Peyer's patch (tissue), 4 donors: ENCODE measurements around the gene INTS1. TPM values are rescaled to one million over a fixed set of nuclear protein-coding genes. Genes with fewer than 3 reads are reported as not detected.
"Not testable (repeated sequence)": the region's sequence is repeated elsewhere in the genome, so short reads cannot be mapped to it uniquely, and the experiment has no call there.

Source experiments
- DNase-seq, 3 donors: peaks; one replicate each; pipeline ENCODE4 v3.0.0-alpha.2; 2017 to 2019
- H3K27ac ChIP-seq, 4 donors: fragments of 200-600 bp; sonication (generic); one replicate each; pipeline ENCODE4 v1.5.1; 2016 to 2019
- H3K27me3 ChIP-seq, 2 donors: fragments of 200-600 bp; sonication (generic); one replicate each; pipeline ENCODE4 v1.5.1; 2019
- H3K36me3 ChIP-seq, 3 donors: fragments of 200-600 bp; sonication (generic); one replicate each; pipeline ENCODE4 v1.5.1; 2016 to 2019
- H3K4me1 ChIP-seq, 4 donors: fragments of 200-600 bp; sonication (generic); one replicate each; pipeline ENCODE4 v1.5.1; 2016 to 2019
- H3K4me3 ChIP-seq, 4 donors: fragments of 200-600 bp; sonication (generic); 1 replicate in 3 of 4; 2 replicates in 1 of 4; pipeline ENCODE4 v1.5.1; 2016 to 2019; ENCODE audit warnings: mild to moderate bottlenecking in 1 of 4
- H3K9me3 ChIP-seq, 4 donors: fragments of 200-600 bp; sonication (generic); one replicate each; pipeline ENCODE4 v1.5.1; 2016 to 2019; ENCODE audit warnings: mild to moderate bottlenecking in 1 of 4
- CTCF ChIP-seq, 6 experiments: fragments of 450-650 bp in 4 of 6; fragments of 200-600 bp in 2 of 6; sonication (generic) in 1 of 6; IDR thresholded peaks; one replicate each; pipeline ENCODE4 v1.5.1; 2017 to 2019; ENCODE audit warnings: antibody characterized with exemption in 6 of 6, mild to moderate bottlenecking in 3 of 6, moderate library complexity in 1 of 6
- POLR2A ChIP-seq, 2 donors: fragments of 450-650 bp; IDR thresholded peaks; one replicate each; pipeline ENCODE4 v1.5.1; 2017; ENCODE audit warnings: antibody characterized with exemption in 2 of 2, mild to moderate bottlenecking in 2 of 2, moderate library complexity in 2 of 2
- total RNA-seq, 4 donors: library from RNA; depleted of rRNA; stranded (reverse); fragments of >200 nt; gene quantifications; one replicate each; pipeline ENCODE4 v1.1.0, GENCODE V29; 2016

The INTS1 gene
- total RNA-seq, 4 donors from 2014 or later = 84.4 to 192 (median 108) TPM

GRCh38 chr7:1449501-1449900, 54.7 kb downstream of the INTS1 start:
- Histone ChIP-seq H3K27ac (peak overlapping the region in 1 of 4 donors; percentile 45), H3K36me3 (peaks cover 0 to 28% (median 0%) of the 10 kb centered on the region in 3 donors), H3K9me3 (no peaks in the 10 kb centered on the region), H3K27me3 (no peaks in the 10 kb centered on the region), H3K4me3 (no peak overlapping the region), H3K4me1 (peaks cover 0 to 46% (median 0%) of the 10 kb centered on the region in 4 donors)
- TF ChIP-seq POLR2A (IDR thresholded peaks at IDR 0.05) (no peak), CTCF (IDR thresholded peaks at IDR 0.05) (no peak)
- no peak for DNase-seq

- no peak for DNase-seq
- peaks cover 0 to 41% (median 0%) of the 10 kb centered on the region in 4 donors for H3K4me1 ChIP-seq
- no peak for TF ChIP-seq CTCF (IDR thresholded peaks at IDR 0.05)
- TF ChIP-seq POLR2A (IDR thresholded peaks at IDR 0.05) = no peak
- no peaks in the 10 kb centered on the region for H3K9me3 ChIP-seq
- H3K27ac ChIP-seq = peak overlapping the region in 3 of 4 donors; percentile 55 to 74 (median 61)
- H3K4me3 ChIP-seq = no peak overlapping the region
- H3K36me3 ChIP-seq = peaks cover 0 to 31% (median 0%) of the 10 kb centered on the region in 3 donors
- H3K27me3 ChIP-seq = no peaks in the 10 kb centered on the region
These were observed 55.2 kb downstream of the INTS1 start for GRCh38 chr7:1448958-1449357.

GRCh38 chr7:1447551-1448244, 56.5 kb downstream of the INTS1 start:
- peak overlapping the region; percentile 46 to 74 (median 58) for H3K27ac ChIP-seq

GRCh38 chr7:1447112-1447511, 57.1 kb downstream of the INTS1 start:
- DNase-seq = no peak
- no peak overlapping the region for H3K4me3 ChIP-seq
- peak overlapping the region; percentile 46 to 74 (median 58) for H3K27ac ChIP-seq
- H3K9me3 ChIP-seq = no peaks in the 10 kb centered on the region
- H3K4me1 ChIP-seq = peaks cover 0 to 30% (median 0%) of the 10 kb centered on the region in 4 donors
- H3K27me3 ChIP-seq = no peaks in the 10 kb centered on the region
- TF ChIP-seq CTCF (IDR thresholded peaks at IDR 0.05) (no peak), POLR2A (IDR thresholded peaks at IDR 0.05) (no peak)
- H3K36me3 ChIP-seq = peaks cover 0 to 37% (median 0%) of the 10 kb centered on the region in 3 donors

More at GRCh38 chr7:1447551-1448244, 56.5 kb downstream of the INTS1 start:
- TF ChIP-seq POLR2A (IDR thresholded peaks at IDR 0.05) (no peak), CTCF (IDR thresholded peaks at IDR 0.05) (no peak)
- Histone ChIP-seq H3K9me3 (no peaks in the 10 kb centered on the region), H3K4me3 (no peak overlapping the region), H3K36me3 (peaks cover 0 to 36% (median 0%) of the 10 kb centered on the region in 3 donors), H3K27me3 (no peaks in the 10 kb centered on the region), H3K4me1 (peaks cover 0 to 30% (median 0%) of the 10 kb centered on the region in 4 donors)
- DNase-seq = no peak

- TF ChIP-seq CTCF (IDR thresholded peaks at IDR 0.05) (no peak), POLR2A (IDR thresholded peaks at IDR 0.05) (no peak)
- H3K9me3 ChIP-seq = no peaks in the 10 kb centered on the region
- no peak overlapping the region for H3K4me3 ChIP-seq
- peak overlapping the region in 3 of 4 donors; percentile 55 to 74 (median 61) for H3K27ac ChIP-seq
- no peak for DNase-seq
- no peaks in the 10 kb centered on the region for H3K27me3 ChIP-seq
- peaks cover 0 to 30% (median 0%) of the 10 kb centered on the region in 4 donors for H3K4me1 ChIP-seq
- peaks cover 0 to 37% (median 0%) of the 10 kb centered on the region in 3 donors for H3K36me3 ChIP-seq
These were observed 57.6 kb downstream of the INTS1 start for GRCh38 chr7:1446620-1447032.

- H3K36me3 ChIP-seq = peaks cover 0 to 41% (median 0%) of the 10 kb centered on the region in 3 donors
These were observed 58.2 kb downstream of the INTS1 start for GRCh38 chr7:1446026-1446425.

More at GRCh38 chr7:1446026-1446425, 58.2 kb downstream of the INTS1 start:
- H3K4me3 ChIP-seq, H3K9me3 ChIP-seq, DNase-seq, H3K27ac ChIP-seq, H3K27me3 ChIP-seq: not testable (repeated sequence)
- peaks cover 0 to 30% (median 0%) of the 10 kb centered on the region in 4 donors for H3K4me1 ChIP-seq
